Smooth muscle cell (in vitro differentiated cells): ENCODE data around the gene SEH1L. TPM values are rescaled to one million over a fixed set of nuclear protein-coding genes. Genes with fewer than 3 reads are reported as not detected.
"Not testable (repeated sequence)": the region's sequence is repeated elsewhere in the genome, so short reads cannot be mapped to it uniquely, and the experiment has no call there.

ENCODE experiments used
- DNase-seq: peaks from one replicate; lab custom pipeline; 2025; ENCODE audit not compliant: unreplicated experiment; lab: John Stamatoyannopoulos, UW
- H2AFZ ChIP-seq: fragments of 200-600 bp; sonication (generic); 2 replicates; pipeline ENCODE4 v1.6.0; 2016; ENCODE audit warnings: antibody characterized with exemption, low read depth, mild to moderate bottlenecking
- H3F3A ChIP-seq: fragments of 200-600 bp; sonication (generic); 2 replicates; pipeline ENCODE4 v1.6.0; 2017; ENCODE audit warnings: antibody characterized with exemption, low read depth
- H3K27ac ChIP-seq: fragments of 200-600 bp; sonication (generic); 2 replicates; pipeline ENCODE4 v1.5.1; 2016; ENCODE audit warnings: low read depth, mild to moderate bottlenecking
- H3K27me3 ChIP-seq: fragments of 200-600 bp; sonication (generic); 2 replicates; pipeline ENCODE4 v1.6.1; 2016; ENCODE audit warnings: low read depth, mild to moderate bottlenecking
- H3K36me3 ChIP-seq: fragments of 200-600 bp; sonication (generic); 2 replicates; pipeline ENCODE4 v1.5.1; 2016; ENCODE audit warnings: low read depth
- H3K4me1 ChIP-seq: fragments of 200-600 bp; sonication (generic); 2 replicates; pipeline ENCODE4 v1.5.1; 2016; ENCODE audit warnings: low read depth
- H3K4me2 ChIP-seq: fragments of 200-600 bp; sonication (generic); 2 replicates; pipeline ENCODE4 v1.6.0; 2016; ENCODE audit warnings: mild to moderate bottlenecking
- H3K4me3 ChIP-seq: fragments of 200-600 bp; sonication (generic); 2 replicates; pipeline ENCODE4 v1.5.1; 2016; ENCODE audit warnings: mild to moderate bottlenecking
- H3K79me2 ChIP-seq: fragments of 200-600 bp; sonication (generic); 2 replicates; pipeline ENCODE4 v1.6.0; 2016; ENCODE audit warnings: low read depth, mild to moderate bottlenecking
- H3K9ac ChIP-seq: fragments of 200-600 bp; sonication (generic); 2 replicates; pipeline ENCODE4 v1.6.0; 2016; ENCODE audit warnings: low read depth
- H3K9me3 ChIP-seq: fragments of 200-600 bp; sonication (generic); replicated peaks from 2 replicates; pipeline ENCODE4 v1.5.1; 2016; ENCODE audit warnings: low read depth
- H4K20me1 ChIP-seq: fragments of 200-600 bp; sonication (generic); 2 replicates; pipeline ENCODE4 v1.6.0; 2016; ENCODE audit warnings: low read depth
- WGBS: methylation state at CpG from one replicate; pipeline ENCODE4 v1.1.7; 2016; ENCODE audit warnings: low lambda C conversion rate; 5-methylcytosine and 5-hydroxymethylcytosine counted together
- polyA plus RNA-seq: library from polyadenylated mRNA; unstranded; fragments of >200 nt; fragmentation: Nextera tagmentation; extraction: Ambion mirVana; gene quantifications from 2 replicates; pipeline ENCODE4 v1.2.1, GENCODE V29; 2016
- total RNA-seq: library from RNA; depleted of rRNA; stranded (reverse); fragments of >200 nt; gene quantifications from 2 replicates; pipeline ENCODE4 v1.2.3, GENCODE V29; 2014
- TF ChIP-seq, protein P1 (sequence below): fragments of 200-600 bp; sonication (generic); IDR thresholded peaks from 2 replicates; pipeline ENCODE4 v1.5.1; 2017; ENCODE audit warnings: borderline replicate concordance, mild to moderate bottlenecking, antibody characterized with exemption; ENCODE audit not compliant: insufficient read depth, poor library complexity, severe bottlenecking

Gene SEH1L
- total and polyA plus RNA-seq, 2 experiments from 2014 or later, result 18.4 to 43.5 TPM

DNA sequence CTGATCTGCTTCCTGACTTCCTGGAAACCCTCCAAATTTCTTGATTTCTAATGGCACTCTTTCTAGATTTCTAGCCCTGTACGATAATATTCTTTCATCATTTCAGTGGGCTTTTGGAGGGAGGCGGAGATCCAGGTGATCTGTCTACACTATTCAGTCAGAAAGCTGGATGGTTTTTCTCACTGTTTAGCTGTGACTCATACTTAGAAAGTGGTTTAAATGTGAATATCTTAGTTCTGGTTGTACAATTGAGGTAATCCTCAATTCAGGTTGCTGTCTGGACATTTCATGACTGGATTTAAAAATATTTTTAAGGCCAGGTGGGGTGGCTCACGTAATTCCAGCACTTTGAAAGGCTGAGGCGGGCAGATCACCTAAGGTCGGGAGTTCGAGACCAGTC is 20.8 kb downstream of the SEH1L start:
- Histone ChIP-seq H3K9me3 (no peaks in the 10 kb centered on the region), H4K20me1 (no peaks in the 10 kb centered on the region), H3K4me2 (no peak overlapping the region), H3K27ac (peak overlapping the region; percentile 29), H3K4me1 (no peaks in the 10 kb centered on the region), H2AFZ (no peak overlapping the region), H3F3A (no peaks in the 10 kb centered on the region), H3K36me3 (peaks cover 7% of the 10 kb centered on the region), H3K4me3 (no peak overlapping the region), H3K27me3 (no peaks in the 10 kb centered on the region), H3K79me2 (no peaks in the 10 kb centered on the region), H3K9ac (no peak overlapping the region)
- DNase-seq, result no peak
- WGBS, result 95% methylated on average over 6 of the region's 6 CpGs
- TF ChIP-seq, protein P1, sequence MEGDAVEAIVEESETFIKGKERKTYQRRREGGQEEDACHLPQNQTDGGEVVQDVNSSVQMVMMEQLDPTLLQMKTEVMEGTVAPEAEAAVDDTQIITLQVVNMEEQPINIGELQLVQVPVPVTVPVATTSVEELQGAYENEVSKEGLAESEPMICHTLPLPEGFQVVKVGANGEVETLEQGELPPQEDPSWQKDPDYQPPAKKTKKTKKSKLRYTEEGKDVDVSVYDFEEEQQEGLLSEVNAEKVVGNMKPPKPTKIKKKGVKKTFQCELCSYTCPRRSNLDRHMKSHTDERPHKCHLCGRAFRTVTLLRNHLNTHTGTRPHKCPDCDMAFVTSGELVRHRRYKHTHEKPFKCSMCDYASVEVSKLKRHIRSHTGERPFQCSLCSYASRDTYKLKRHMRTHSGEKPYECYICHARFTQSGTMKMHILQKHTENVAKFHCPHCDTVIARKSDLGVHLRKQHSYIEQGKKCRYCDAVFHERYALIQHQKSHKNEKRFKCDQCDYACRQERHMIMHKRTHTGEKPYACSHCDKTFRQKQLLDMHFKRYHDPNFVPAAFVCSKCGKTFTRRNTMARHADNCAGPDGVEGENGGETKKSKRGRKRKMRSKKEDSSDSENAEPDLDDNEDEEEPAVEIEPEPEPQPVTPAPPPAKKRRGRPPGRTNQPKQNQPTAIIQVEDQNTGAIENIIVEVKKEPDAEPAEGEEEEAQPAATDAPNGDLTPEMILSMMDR, result no peak

DNA sequence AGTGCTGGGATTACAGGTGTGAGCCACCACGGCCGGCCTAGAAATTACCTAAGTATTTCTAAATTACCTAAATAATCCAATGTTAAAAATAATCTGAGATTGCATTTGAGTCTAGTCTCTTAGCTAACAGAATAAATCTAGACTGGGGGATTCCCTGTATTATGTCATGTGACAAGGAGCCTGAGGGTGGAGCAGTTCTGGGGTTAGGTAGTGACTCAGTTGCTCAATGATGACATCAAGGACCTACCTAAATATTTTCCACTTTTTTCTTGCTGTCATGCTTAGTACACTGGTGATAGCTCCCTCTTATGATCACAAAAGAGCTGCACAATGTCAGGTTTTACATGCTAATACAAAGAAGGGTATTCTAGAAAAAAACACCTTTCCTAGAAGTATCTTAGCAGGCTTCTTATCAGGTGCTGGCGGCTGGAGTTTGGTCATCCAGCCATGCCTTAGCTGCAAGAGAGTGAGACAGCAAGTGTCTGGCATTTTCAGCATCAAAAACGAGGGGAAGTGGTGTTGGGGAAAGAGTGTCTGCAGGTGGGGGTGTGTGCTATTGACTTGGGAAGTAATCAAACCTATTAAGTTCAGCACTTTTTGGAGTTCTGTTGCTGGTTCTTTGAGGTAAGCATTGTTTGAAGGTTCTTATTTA is 25.9 kb downstream of the SEH1L start:
- WGBS, result 86% methylated on average over 4 of the region's 4 CpGs
- Histone ChIP-seq H3K4me1 (no peaks in the 10 kb centered on the region), H2AFZ (no peak overlapping the region), H3K27ac (no peak overlapping the region), H3K4me3 (no peak overlapping the region), H3K4me2 (no peak overlapping the region), H4K20me1 (no peaks in the 10 kb centered on the region), H3K36me3 (peaks cover 10% of the 10 kb centered on the region), H3K27me3 (no peaks in the 10 kb centered on the region), H3K79me2 (no peaks in the 10 kb centered on the region), H3K9me3 (no peaks in the 10 kb centered on the region), H3K9ac (no peak overlapping the region), H3F3A (no peaks in the 10 kb centered on the region)
- DNase-seq, result no peak
- TF ChIP-seq, protein P1, result no peak

DNA sequence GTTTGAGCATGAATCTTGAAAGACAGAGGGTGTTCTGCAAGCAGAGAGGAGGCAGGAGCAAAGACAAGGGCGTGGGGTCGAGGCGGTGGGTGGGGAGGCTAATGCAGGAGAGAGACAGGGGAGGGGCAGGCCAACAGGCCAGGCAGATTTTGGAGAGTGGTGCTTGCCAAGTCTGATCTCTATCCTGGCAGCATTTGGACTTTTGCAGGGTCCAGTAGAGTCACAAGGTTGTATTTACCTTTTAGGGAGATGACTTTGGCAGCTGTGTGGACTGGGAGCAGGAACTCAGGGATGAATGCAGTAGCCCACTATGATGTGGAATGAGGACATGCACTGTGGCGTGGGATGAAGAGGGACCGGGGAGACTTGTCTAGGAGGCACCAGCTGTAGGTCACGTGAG is 27.7 kb downstream of the SEH1L start:
- Histone ChIP-seq H3K4me3 (no peak overlapping the region), H3K4me2 (no peak overlapping the region), H3K4me1 (no peaks in the 10 kb centered on the region), H2AFZ (no peak overlapping the region), H3K9ac (no peak overlapping the region), H3K9me3 (no peaks in the 10 kb centered on the region), H3K27ac (no peak overlapping the region), H3K36me3 (peaks cover 10% of the 10 kb centered on the region), H3K79me2 (no peaks in the 10 kb centered on the region), H3K27me3 (no peaks in the 10 kb centered on the region), H4K20me1 (no peaks in the 10 kb centered on the region), H3F3A (no peaks in the 10 kb centered on the region)
- 96% methylated on average over 6 of the region's 6 CpGs for WGBS
- DNase-seq, result no peak
- TF ChIP-seq, protein P1, result no peak

DNA sequence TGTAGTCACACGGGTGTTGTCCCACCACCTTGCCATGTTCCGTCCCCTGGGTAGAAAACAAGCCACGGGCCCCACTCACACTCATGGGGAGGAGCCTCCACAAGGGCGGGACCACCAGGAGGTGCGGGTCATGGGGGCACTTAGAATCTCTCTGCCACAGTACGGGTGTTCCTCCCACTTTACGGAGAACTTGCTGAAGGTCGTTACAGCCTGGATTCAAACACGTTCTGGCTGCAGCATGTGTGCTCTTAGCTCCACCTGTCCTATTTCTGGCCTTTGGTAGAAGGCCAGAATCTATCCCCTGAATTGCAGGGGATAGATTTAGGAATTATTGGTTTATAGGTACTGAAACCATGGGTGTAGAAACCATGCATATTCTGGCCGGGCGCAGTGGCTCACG is 28.5 kb downstream of the SEH1L start:
- Histone ChIP-seq H3K36me3 (peaks cover 10% of the 10 kb centered on the region), H3K79me2 (no peaks in the 10 kb centered on the region), H3K9ac (no peak overlapping the region), H4K20me1 (no peaks in the 10 kb centered on the region), H2AFZ (no peak overlapping the region), H3K27ac (no peak overlapping the region), H3K27me3 (no peaks in the 10 kb centered on the region), H3K4me1 (no peaks in the 10 kb centered on the region), H3F3A (no peaks in the 10 kb centered on the region), H3K4me3 (no peak overlapping the region), H3K9me3 (no peaks in the 10 kb centered on the region), H3K4me2 (no peak overlapping the region)
- 87% methylated on average over 12 of the region's 12 CpGs for WGBS
- DNase-seq, result no peak
- TF ChIP-seq, protein P1, result no peak

DNA sequence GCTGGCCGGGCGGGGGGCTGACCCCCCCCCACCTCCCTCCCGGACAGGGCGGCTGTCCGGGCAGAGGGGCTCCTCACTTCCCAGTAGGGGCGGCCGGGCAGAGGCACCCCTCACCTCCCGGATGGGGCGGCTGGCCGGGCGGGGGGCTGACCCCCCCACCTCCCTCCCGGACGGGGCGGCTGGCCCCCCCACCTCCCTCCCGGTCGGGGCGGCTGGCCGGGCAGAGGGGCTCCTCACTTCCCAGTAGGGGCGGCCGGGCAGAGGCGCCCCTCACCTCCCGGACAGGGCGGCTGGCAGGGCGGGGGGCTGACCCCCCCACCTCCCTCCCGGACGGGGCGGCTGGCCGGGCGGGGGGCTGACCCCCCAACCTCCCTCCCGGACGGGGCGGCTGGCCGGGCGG is 32.3 kb downstream of the SEH1L start:
- H2AFZ ChIP-seq, H3K9me3 ChIP-seq, H3K27me3 ChIP-seq, H3K79me2 ChIP-seq, H3K9ac ChIP-seq, DNase-seq, H3K4me3 ChIP-seq, H3K4me1 ChIP-seq, H4K20me1 ChIP-seq, H3F3A ChIP-seq, H3K27ac ChIP-seq, H3K4me2 ChIP-seq: not testable (repeated sequence)
- no CpG with 5 or more reads among the region's 34 CpGs for WGBS
- H3K36me3 ChIP-seq, result peaks cover 11% of the 10 kb centered on the region
